Endometrium (tissue), 2 donors: ENCODE measurements around the gene PLGRKT.
A peak's percentile ranks its signal among the peaks of the same experiment; 100 is the strongest.
"Not testable (repeated sequence)": the region's sequence is repeated elsewhere in the genome, so short reads cannot be mapped to it uniquely, and the experiment has no call there.

Experiments used
- FAIRE-seq: peaks from 2 replicates; lab custom pipeline; 2012; peaks lifted over from hg19 to GRCh38; lab: Jason Lieb, UNC
- donor health status: control.
- donor health status: control.

PLGRKT gene

GRCh38 chr9:5429873-5430564 is 7.7 kb downstream of the PLGRKT start:
- FAIRE-seq, result no peak

- no peak for FAIRE-seq
Measured at GRCh38 chr9:5428794-5429528, 8.8 kb downstream of the PLGRKT start.

- FAIRE-seq, result no peak
Measured at GRCh38 chr9:5428172-5428571, 9.6 kb downstream of the PLGRKT start.

GRCh38 chr9:5427005-5427404 is 10.7 kb downstream of the PLGRKT start:
- FAIRE-seq, result no peak

- FAIRE-seq, result no peak
Measured at GRCh38 chr9:5425006-5425628, 12.6 kb downstream of the PLGRKT start.

- FAIRE-seq, result no peak
Measured at GRCh38 chr9:5422276-5422675, 15.4 kb downstream of the PLGRKT start.

- no peak for FAIRE-seq
Measured at GRCh38 chr9:5421163-5421562, 16.6 kb downstream of the PLGRKT start.

- FAIRE-seq, result no peak
Measured at GRCh38 chr9:5419987-5420386, 17.7 kb downstream of the PLGRKT start.

- no peak for FAIRE-seq
Measured at GRCh38 chr9:5418481-5418880, 19.2 kb downstream of the PLGRKT start.

GRCh38 chr9:5416953-5417352 is 20.8 kb downstream of the PLGRKT start:
- no peak for FAIRE-seq

GRCh38 chr9:5408596-5408995 is 29.1 kb downstream of the PLGRKT start:
- FAIRE-seq, result no peak

GRCh38 chr9:5402217-5402616 is 35.5 kb downstream of the PLGRKT start:
- no peak for FAIRE-seq

GRCh38 chr9:5397547-5397946 is 40.2 kb downstream of the PLGRKT start:
- FAIRE-seq, result not testable (repeated sequence)

GRCh38 chr9:5395428-5395827 is 42.3 kb downstream of the PLGRKT start:
- FAIRE-seq, result no peak

- not testable (repeated sequence) for FAIRE-seq
Measured at GRCh38 chr9:5393976-5394375, 43.7 kb downstream of the PLGRKT start.

- FAIRE-seq, result peak; percentile 84
Measured at GRCh38 chr9:5393497-5393896, 44.2 kb downstream of the PLGRKT start.

- FAIRE-seq, result no peak
Measured at GRCh38 chr9:5392285-5392684, 45.4 kb downstream of the PLGRKT start.

- no peak for FAIRE-seq
Measured at GRCh38 chr9:5389109-5389732, 48.5 kb downstream of the PLGRKT start.

- FAIRE-seq, result no peak
Measured at GRCh38 chr9:5388026-5388819, 49.5 kb downstream of the PLGRKT start.

- FAIRE-seq, result no peak
Measured at GRCh38 chr9:5384436-5384835, 53.3 kb downstream of the PLGRKT start.

GRCh38 chr9:5382479-5382878 is 55.2 kb downstream of the PLGRKT start:
- no peak for FAIRE-seq
